K562 (cell line): ENCODE measurements around the gene ZNF165. TPM values are rescaled to one million over a fixed set of nuclear protein-coding genes. Genes with fewer than 3 reads are reported as not detected.

Experiments
- C11orf30 ChIP-seq: fragments of 450-650 bp; IDR thresholded peaks from 2 replicates; pipeline ENCODE4 v1.6.1; 2016; ENCODE audit warnings: low read depth, mild to moderate bottlenecking
- DNMT1 ChIP-seq: fragments of 450-650 bp; IDR thresholded peaks from 2 replicates; pipeline ENCODE4 v1.6.1; 2016; ENCODE audit warnings: antibody characterized with exemption, mild to moderate bottlenecking
- MBD2 ChIP-seq: sonication (generic); IDR thresholded peaks from 2 replicates; pipeline ENCODE4 v1.6.1; 2016; ENCODE audit warnings: low read depth, borderline replicate concordance
- MTF1 ChIP-seq: fragments of 250-450 bp; sonication (Bioruptor Pico); IDR thresholded peaks from 2 replicates; pipeline ENCODE4 v1.9.0; 2021; ENCODE audit warnings: moderate library complexity, mild to moderate bottlenecking, inconsistent platforms, borderline replicate concordance
- PCBP1 ChIP-seq: fragments of 200-400 bp; formaldehyde crosslinking; IDR thresholded peaks from 2 replicates; pipeline ENCODE4 v1.6.1; 2018; ENCODE audit warnings: mild to moderate bottlenecking, low read depth, low read length; ENCODE audit not compliant: poor library complexity, severe bottlenecking
- PKNOX1 ChIP-seq: fragments of 450-650 bp; IDR thresholded peaks from 2 replicates; pipeline ENCODE4 v1.6.1; 2016
- RBM34 ChIP-seq: fragments of 200-400 bp; formaldehyde crosslinking; IDR thresholded peaks from 2 replicates; pipeline ENCODE4 v1.6.1; 2018; ENCODE audit warnings: low read length, borderline replicate concordance; ENCODE audit not compliant: insufficient read depth
- SFPQ ChIP-seq: fragments of 200-400 bp; formaldehyde crosslinking; IDR thresholded peaks from 2 replicates; pipeline ENCODE4 v1.6.1; 2017; ENCODE audit warnings: mild to moderate bottlenecking, low read depth, low read length, moderate library complexity
- TCF7L2 ChIP-seq: fragments of 150-350 bp; IDR thresholded peaks from 2 replicates; pipeline ENCODE4 v1.6.1; 2016; ENCODE audit warnings: low read depth, mild to moderate bottlenecking, low read length, moderate library complexity
- ZFP1 ChIP-seq: fragments of 450-650 bp; formaldehyde crosslinking; IDR thresholded peaks from 2 replicates; pipeline ENCODE4 v1.4.0; 2020; ENCODE audit warnings: mild to moderate bottlenecking, mixed read lengths
- ZNF444 ChIP-seq: fragments of 250-450 bp; sonication (Bioruptor Pico); IDR thresholded peaks from 2 replicates; pipeline ENCODE4 v1.4.0; 2020; ENCODE audit warnings: mild to moderate bottlenecking, moderate library complexity
- polyA plus RNA-seq, 8 experiments: library from polyadenylated mRNA; depleted of rRNA in 4 of 8; stranded (reverse) in 5 of 8; unstranded in 3 of 8; fragments of >200 nt; fragmentation: Nextera tagmentation in 2 of 8; fragmentation: Illumina TruSeq in 1 of 8; extraction: Ambion mirVana in 2 of 8; extraction: Trizol in 1 of 8; gene quantifications; 2 replicates each; pipeline versions ENCODE4 v1.2.1 to v1.2.3, GENCODE V29; 2011 to 2014; ENCODE audit warnings: inconsistent platforms in 1 of 8, missing spikeins in 1 of 8
- total RNA-seq, 7 experiments: library from RNA; depleted of rRNA in 6 of 7; stranded (reverse); fragments of >200 nt in 6 of 7; fragmentation: Illumina TruSeq in 2 of 7; extraction: Trizol in 2 of 7; gene quantifications; 2 replicates each; pipeline versions ENCODE4 v1.2.1 to v1.2.3, GENCODE V29; 2011 to 2021; ENCODE audit warnings: low replicate concordance in 1 of 7
- TF ChIP-seq, protein P1 (sequence below): sonication (generic); formaldehyde crosslinking; IDR thresholded peaks from 2 replicates; pipeline ENCODE4 v1.8.0; 2022; ENCODE audit warnings: mild to moderate bottlenecking, missing genetic modification reagents, borderline replicate concordance
- TF ChIP-seq, protein P2 (sequence below): sonication (generic); formaldehyde crosslinking; IDR thresholded peaks from 2 replicates; pipeline ENCODE4 v1.8.1; 2023; ENCODE audit warnings: mild to moderate bottlenecking, missing genetic modification reagents
- TF ChIP-seq, protein P3 (sequence below): fragments of 150-350 bp; IDR thresholded peaks from 2 replicates; pipeline ENCODE4 v1.6.1; 2014; ENCODE audit warnings: low read depth, mild to moderate bottlenecking, low read length, borderline replicate concordance

ZNF165 gene
- total and polyA plus RNA-seq, 9 of the 15 experiments (the other 6 are each of a cell fraction or from before 2014, with no cell fraction given): 0.82 to 3.6 (median 1.2) TPM

- TF ChIP-seq SFPQ: no peak
- TF ChIP-seq ZFP1 (CRISPR knock-in tag): no peak
- TF ChIP-seq PCBP1: peak; percentile 47
- TF ChIP-seq DNMT1: no peak; the same call in 1 of the 2 replicates
- peak; percentile 83; the same call in 1 of the 2 replicates for TF ChIP-seq MBD2
- TF ChIP-seq C11orf30: peak; percentile 89
- no peak for TF ChIP-seq MTF1 (CRISPR knock-in tag)
- no peak for TF ChIP-seq ZNF444 (CRISPR knock-in tag)
- TF ChIP-seq, protein P1, sequence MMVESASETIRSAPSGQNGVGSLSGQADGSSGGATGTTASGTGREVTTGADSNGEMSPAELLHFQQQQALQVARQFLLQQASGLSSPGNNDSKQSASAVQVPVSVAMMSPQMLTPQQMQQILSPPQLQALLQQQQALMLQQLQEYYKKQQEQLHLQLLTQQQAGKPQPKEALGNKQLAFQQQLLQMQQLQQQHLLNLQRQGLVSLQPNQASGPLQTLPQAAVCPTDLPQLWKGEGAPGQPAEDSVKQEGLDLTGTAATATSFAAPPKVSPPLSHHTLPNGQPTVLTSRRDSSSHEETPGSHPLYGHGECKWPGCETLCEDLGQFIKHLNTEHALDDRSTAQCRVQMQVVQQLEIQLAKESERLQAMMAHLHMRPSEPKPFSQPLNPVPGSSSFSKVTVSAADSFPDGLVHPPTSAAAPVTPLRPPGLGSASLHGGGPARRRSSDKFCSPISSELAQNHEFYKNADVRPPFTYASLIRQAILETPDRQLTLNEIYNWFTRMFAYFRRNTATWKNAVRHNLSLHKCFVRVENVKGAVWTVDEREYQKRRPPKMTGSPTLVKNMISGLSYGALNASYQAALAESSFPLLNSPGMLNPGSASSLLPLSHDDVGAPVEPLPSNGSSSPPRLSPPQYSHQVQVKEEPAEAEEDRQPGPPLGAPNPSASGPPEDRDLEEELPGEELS (CRISPR knock-in tag): no peak
- no peak for TF ChIP-seq RBM34
- TF ChIP-seq, protein P2, sequence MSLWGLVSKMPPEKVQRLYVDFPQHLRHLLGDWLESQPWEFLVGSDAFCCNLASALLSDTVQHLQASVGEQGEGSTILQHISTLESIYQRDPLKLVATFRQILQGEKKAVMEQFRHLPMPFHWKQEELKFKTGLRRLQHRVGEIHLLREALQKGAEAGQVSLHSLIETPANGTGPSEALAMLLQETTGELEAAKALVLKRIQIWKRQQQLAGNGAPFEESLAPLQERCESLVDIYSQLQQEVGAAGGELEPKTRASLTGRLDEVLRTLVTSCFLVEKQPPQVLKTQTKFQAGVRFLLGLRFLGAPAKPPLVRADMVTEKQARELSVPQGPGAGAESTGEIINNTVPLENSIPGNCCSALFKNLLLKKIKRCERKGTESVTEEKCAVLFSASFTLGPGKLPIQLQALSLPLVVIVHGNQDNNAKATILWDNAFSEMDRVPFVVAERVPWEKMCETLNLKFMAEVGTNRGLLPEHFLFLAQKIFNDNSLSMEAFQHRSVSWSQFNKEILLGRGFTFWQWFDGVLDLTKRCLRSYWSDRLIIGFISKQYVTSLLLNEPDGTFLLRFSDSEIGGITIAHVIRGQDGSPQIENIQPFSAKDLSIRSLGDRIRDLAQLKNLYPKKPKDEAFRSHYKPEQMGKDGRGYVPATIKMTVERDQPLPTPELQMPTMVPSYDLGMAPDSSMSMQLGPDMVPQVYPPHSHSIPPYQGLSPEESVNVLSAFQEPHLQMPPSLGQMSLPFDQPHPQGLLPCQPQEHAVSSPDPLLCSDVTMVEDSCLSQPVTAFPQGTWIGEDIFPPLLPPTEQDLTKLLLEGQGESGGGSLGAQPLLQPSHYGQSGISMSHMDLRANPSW: no peak; the same call in 1 of the 2 replicates
- TF ChIP-seq PKNOX1: peak; percentile 13; the same call in 1 of the 2 replicates
- TF ChIP-seq, protein P3, sequence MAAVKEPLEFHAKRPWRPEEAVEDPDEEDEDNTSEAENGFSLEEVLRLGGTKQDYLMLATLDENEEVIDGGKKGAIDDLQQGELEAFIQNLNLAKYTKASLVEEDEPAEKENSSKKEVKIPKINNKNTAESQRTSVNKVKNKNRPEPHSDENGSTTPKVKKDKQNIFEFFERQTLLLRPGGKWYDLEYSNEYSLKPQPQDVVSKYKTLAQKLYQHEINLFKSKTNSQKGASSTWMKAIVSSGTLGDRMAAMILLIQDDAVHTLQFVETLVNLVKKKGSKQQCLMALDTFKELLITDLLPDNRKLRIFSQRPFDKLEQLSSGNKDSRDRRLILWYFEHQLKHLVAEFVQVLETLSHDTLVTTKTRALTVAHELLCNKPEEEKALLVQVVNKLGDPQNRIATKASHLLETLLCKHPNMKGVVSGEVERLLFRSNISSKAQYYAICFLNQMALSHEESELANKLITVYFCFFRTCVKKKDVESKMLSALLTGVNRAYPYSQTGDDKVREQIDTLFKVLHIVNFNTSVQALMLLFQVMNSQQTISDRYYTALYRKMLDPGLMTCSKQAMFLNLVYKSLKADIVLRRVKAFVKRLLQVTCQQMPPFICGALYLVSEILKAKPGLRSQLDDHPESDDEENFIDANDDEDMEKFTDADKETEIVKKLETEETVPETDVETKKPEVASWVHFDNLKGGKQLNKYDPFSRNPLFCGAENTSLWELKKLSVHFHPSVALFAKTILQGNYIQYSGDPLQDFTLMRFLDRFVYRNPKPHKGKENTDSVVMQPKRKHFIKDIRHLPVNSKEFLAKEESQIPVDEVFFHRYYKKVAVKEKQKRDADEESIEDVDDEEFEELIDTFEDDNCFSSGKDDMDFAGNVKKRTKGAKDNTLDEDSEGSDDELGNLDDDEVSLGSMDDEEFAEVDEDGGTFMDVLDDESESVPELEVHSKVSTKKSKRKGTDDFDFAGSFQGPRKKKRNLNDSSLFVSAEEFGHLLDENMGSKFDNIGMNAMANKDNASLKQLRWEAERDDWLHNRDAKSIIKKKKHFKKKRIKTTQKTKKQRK: peak; percentile 28; the same call in 1 of the 2 replicates
- peak; percentile 49; the same call in 1 of the 2 replicates for TF ChIP-seq TCF7L2
Observed at GRCh38 chr6:28136585-28137504, 56.5 kb downstream of the ZNF165 start (continued).
